GM12872 (cell line): ENCODE results near the gene PLEKHM3.

Experiments
- CTCF ChIP-seq: IDR thresholded peaks from 3 replicates; pipeline ENCODE4 v1.5.1; 2011; ENCODE audit warnings: low read depth, mild to moderate bottlenecking, low read length, moderate library complexity; ENCODE audit not compliant: insufficient read depth

Gene PLEKHM3

GRCh38 chr2:207919164-207919919 is 106.0 kb downstream of the PLEKHM3 start:
- no peak for TF ChIP-seq CTCF

- TF ChIP-seq CTCF = no peak
Measured at GRCh38 chr2:207914716-207915115, 110.6 kb downstream of the PLEKHM3 start.

GRCh38 chr2:207913772-207914358 is 111.5 kb downstream of the PLEKHM3 start:
- TF ChIP-seq CTCF = no peak

DNA sequence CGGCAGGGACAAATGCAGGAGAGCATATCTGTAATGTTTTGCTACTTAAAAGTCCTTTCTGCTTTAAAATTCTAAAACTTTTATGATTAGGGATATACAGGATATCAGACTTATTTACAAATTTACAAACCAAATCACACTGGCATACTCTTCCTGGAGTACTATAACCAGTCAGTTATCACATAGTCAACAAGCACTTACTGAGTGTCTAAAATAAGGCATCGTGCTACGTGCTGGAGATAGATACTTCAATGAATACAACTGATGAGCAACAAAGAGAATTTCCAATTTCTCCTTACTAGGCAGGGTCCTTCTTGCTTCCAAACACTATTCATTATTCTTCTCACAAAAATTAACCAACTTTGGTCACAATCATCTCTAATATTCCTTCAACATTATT is 113.5 kb downstream of the PLEKHM3 start:
- TF ChIP-seq CTCF = no peak

DNA sequence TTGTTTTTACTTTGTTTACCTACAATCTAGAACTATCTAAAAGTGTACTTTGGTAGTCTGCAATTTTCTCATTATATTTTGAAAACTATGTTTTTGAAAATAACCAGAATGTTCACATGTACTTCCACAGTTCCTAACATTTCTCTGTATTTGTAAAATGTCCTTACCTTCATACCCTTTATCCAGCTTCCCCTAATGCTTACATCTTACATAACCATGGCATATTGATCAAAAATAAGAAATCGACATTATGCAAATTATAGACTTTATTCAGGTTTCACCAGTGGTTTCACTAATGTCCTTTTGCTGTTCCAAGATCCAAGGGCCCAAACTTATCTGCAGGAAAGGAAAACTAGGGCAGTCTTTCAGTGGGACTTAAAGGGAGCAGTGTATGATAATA is 114.1 kb downstream of the PLEKHM3 start:
- TF ChIP-seq CTCF = no peak

GRCh38 chr2:207905546-207905945 is 119.8 kb downstream of the PLEKHM3 start:
- TF ChIP-seq CTCF = no peak

DNA sequence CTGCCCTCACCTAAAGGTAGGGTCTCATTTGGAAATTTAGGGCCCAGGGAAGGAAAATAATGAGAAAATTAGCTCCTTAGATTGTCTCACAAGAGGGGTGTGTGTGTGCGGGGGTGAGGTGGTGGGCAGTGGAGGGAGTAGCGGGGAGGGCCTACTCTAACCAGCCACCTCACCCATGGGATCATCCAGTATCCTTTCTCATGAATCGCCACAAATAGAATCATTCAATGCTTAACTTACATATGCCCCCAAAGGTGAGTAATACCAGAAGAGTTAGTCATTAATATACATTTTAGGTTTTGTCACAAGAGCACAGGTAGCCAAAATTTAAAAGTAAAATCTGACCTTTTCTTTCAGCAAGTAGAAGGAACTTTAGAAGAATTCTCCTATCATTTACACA is 122.1 kb downstream of the PLEKHM3 start:
- TF ChIP-seq CTCF = no peak
